ENCODE measurements around the gene USP49.

GRCh38 chr6:41750374-41750773, 144.8 kb downstream of the USP49 start:
- TF ChIP-seq POLR2A (IDR thresholded peaks at IDR 0.05) (no peak), CTCF (IDR thresholded peaks at IDR 0.05) (no peak)

All from right lobe of liver (tissue), 4 donors.